NCI-H2171 (cell line): ENCODE data around the gene SMARCA2.
A peak's percentile ranks its signal among the peaks of the same experiment; 100 is the strongest.

Source experiments
- DNase-seq: peaks from one replicate; lab custom pipeline; 2025; lab: John Stamatoyannopoulos, UW

The SMARCA2 gene

DNA sequence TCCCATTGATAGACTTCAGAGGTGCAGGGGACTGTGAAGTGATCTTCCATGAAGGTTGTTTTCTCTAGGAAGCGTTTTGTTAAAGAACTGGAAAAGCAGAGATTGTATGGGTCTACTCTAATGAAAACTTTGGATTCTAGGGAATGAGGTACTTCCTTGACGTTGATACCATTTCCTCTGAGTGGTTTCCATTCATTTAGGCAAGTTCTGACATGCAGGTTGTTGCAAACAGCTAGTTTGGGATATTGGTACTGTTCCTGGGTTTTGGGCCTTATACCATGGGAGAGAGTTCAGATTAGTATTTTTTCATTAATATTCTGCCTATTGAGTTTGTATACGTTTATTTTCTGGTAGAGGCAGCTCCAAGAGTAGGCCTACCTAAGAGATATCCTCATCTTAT, 25.7 kb downstream of the SMARCA2 start:
- no peak for DNase-seq

DNA sequence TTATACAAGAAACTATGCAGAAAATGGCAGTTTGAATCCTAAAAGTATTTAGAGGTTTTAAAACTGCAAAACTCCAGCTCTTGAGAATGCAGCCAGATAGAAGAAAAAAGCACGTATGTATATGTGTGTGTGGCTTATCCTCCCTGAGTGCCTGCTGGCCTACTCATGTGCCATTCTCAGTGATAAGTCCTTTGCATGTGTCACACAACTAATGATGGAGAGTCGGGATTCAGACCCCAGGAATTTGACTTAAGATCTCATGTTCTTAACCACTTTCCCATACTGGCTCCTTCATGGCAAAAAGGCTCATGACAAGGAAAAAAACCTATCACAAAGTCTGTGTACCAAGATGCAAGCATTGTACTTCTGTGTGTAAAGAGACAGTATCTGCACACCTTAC, 26.6 kb downstream of the SMARCA2 start:
- no peak for DNase-seq

DNA sequence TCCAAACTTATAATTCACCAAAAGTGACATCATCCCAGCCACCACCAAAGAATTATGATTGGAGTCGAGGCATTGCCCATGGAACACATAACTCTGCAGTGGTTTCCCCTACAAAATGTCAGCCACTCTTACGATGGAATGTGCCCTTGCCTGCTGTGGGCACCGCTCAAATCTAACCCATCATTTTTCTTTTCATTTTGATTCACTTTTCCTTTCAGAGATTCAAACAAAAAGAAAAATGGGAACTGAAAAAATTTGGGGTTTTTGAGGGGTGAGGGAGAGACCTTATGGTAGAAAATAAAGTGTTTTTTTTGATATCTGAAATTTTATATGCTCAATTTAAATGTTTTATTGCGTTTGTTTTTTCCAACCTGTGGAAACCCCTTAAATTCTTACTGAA, 28.1 kb downstream of the SMARCA2 start:
- DNase-seq = no peak

DNA sequence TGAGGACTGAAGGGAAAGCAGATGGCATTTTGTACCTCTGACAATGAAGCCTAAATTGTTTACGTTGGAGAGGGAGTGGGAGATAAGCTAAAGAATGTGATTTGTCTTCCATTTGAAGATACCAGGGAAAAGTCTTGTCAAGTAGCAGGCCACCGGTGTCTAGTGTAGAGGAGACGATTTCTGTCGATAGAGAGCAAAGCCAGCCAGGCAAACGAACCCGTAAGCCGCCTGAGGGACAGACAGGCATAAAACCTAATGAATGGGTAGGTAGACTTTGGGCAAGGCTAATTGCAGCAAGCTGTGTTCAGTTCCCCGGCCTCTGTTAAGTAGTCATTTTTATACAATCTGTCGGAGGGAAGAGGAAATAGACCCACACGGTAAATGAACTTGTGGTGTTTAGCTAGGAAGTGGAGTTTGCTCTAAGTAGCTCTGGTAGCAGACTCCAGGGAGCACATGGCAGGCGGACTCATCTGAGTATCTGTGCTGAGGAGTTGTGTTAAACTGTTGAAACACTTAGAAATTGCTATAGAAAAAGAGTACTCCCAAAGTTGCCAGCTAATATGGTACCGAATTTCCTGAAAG, 28.8 kb downstream of the SMARCA2 start:
- DNase-seq = no peak

DNA sequence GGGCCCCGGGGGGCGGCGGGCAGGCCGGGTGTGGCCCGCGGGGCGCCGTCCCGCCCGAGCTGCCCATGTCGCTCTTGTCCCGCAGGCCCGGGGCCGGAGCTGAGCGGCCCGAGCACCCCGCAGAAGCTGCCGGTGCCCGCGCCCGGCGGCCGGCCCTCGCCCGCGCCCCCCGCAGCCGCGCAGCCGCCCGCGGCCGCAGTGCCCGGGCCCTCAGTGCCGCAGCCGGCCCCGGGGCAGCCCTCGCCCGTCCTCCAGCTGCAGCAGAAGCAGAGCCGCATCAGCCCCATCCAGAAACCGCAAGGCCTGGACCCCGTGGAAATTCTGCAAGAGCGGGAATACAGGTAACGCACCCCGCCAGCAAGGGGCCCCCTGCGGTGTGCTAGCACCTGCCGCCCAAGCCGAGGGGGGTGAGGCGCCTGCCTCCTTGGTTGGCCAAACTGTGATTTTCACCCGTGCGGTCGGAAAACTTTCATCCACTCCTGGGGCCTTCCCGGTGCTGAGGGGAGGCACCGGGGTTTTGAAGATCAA, 32.1 kb downstream of the SMARCA2 start:
- no peak for DNase-seq

DNA sequence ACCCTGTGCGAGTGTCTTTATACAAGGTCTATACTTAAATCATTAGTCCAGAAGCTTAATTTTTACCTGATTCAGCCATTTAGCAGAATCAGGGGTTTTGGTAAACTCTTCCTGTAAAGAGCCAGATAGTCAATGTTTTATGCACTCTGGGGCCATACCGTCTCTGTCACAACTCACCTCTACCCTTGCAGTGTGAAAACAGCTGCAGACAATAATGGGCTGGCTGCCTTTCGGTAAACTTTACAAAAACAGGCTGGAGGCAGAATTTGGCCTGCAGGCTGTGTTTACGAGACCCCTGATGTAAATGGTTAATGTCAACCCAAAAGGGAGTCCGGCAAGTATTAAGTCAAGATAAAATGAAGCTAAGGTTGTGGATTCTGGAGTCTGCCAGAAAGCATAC, 32.8 kb downstream of the SMARCA2 start:
- no peak for DNase-seq

DNA sequence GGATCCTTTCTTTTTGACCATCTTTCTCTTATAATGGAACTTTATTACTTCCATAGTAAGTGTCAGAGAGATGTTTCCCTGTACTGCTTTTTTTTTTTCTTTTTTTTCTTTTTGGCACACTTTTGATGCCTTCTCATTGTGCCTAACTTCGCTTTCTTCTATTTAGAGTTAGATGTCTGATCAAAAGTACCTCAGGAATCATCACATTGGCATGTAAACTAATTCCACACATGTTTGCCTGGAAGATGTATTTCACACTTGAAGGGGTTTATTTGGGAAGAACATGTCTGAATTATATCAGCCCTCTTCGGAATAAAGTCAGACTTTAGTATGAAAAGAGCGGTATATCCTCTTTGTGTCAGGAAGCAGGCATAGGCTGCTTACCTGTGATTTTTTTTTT, 35.1 kb downstream of the SMARCA2 start:
- no peak for DNase-seq

DNA sequence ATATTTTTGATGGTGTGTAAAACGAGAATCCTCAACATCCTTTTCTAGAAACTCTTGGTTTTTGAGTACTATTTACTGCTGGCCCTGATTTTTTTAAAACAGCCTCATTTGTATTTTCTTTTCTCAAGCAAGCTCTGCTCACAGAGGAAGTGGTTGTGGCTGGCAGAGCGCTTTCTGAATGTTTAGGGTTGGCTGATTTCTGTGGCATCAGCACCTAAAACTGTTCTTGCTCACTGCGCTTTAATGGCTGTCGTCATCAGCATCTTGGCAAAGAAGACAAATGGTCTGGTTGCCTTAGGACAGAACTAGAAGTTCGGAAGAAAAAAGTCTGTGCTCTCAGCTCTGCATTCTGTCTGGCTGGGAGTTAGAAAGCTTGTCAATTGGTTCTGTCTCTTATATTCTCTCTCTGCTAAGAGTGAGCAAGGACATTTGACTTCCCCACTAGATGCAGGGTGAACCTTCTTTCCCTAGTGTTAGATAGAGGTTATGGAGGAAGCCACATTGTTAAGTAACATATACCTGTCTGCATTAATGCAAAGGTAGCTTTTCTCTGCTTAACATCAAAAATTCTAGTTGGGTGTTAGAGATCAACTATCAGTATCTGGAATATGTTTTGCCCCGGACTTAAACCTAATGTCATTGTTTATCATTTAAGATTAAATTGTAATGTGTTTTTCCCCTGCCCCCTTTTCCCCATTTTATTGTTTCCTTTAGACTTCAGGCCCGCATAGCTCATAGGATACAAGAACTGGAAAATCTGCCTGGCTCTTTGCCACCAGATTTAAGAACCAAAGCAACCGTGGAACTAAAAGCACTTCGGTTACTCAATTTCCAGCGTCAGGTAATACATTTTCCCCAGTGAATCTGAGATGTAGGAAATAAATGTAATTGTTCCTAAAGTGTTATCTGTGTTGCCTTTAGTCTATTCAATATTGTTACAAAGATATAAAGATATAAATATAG, 39.0 kb downstream of the SMARCA2 start:
- no peak for DNase-seq

DNA sequence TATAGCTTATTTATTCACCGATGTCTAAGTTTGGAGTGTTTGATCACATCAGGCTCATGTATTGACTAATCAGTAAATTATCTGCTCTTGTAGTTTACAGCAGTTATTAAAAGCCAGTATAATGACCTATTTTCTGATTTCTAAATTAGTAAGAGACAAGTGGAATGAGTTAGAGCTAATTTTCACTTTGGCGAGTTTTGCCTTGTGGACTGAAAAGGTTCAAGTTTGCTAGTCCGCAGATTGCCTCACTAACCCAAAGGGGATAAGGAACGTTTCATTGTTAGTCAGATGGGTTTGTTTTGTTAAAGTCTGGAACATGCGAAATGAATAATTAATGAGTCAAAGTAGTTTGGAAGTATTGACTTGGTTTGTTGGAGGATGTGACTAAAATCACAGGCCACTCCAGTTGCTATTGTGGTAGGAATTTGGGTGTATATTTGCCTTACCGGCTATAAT, 40.1 kb downstream of the SMARCA2 start:
- DNase-seq = no peak

DNA sequence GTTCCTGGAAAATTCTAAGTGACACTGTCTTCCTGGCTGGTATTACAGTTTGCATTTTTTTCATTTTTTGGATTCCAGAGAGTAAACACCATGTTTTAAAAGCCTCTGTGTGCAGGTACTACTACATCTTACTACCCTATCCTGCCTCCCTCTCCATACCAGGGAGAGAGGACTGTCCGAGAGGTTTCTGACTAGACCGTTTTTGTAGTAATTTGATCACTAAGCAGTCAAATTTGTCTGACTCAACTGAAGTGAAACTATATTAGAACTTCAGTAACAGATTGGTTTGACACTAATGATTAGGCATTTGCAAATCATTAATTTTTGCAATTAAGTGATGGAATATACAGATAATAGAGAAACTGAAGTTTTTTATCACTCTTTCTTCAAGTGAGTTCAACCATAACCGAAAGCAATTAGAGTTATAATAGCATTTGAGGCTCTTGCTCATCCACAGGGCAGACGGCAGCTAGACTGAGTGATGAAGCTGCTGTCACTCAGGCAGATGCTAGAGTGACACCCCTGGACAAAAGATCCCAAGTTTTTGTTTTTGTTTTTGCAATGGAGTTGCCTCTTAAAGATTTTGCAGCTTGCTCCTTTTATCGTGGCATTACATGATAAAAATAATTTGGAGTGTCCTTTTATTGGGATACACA, 44.3 kb downstream of the SMARCA2 start:
- DNase-seq = no peak

DNA sequence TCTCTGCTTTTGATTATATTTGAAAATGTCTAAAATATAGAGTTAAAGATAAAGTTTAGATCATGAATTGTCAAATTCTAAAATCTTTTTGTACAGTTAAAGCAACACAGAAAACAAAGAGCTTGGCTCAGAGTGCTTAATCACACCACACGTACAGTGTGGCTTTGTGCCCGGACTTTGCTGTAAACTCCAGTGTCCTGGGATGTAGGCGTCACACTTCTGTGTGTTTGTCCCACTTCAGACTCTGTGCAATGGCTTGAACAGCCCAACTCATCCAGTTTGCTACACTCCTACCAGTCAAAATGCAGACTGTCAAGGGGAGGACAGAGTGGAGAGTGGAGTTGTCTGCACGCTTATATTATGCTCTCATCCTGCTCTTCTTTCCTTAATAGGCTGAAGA, 45.3 kb downstream of the SMARCA2 start:
- DNase-seq = no peak

DNA sequence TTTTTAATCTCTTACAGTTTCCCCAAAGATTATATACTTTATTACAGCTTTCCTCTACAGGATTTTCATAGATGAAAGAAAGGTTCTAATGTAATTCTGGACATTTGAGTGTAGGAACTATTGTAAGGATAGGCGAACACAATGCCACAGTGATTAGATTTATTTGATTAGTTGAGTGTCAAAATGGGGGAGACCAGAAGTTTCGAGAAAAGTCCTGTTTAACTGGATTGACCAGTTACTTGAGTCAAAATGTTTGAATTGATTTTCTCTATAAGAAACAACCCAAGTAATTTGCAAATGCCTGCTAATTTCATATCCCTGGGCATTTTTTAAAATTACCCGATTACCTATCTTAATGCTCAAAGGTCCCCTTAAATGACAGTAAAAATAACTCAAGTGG, 50.6 kb downstream of the SMARCA2 start:
- DNase-seq = no peak

DNA sequence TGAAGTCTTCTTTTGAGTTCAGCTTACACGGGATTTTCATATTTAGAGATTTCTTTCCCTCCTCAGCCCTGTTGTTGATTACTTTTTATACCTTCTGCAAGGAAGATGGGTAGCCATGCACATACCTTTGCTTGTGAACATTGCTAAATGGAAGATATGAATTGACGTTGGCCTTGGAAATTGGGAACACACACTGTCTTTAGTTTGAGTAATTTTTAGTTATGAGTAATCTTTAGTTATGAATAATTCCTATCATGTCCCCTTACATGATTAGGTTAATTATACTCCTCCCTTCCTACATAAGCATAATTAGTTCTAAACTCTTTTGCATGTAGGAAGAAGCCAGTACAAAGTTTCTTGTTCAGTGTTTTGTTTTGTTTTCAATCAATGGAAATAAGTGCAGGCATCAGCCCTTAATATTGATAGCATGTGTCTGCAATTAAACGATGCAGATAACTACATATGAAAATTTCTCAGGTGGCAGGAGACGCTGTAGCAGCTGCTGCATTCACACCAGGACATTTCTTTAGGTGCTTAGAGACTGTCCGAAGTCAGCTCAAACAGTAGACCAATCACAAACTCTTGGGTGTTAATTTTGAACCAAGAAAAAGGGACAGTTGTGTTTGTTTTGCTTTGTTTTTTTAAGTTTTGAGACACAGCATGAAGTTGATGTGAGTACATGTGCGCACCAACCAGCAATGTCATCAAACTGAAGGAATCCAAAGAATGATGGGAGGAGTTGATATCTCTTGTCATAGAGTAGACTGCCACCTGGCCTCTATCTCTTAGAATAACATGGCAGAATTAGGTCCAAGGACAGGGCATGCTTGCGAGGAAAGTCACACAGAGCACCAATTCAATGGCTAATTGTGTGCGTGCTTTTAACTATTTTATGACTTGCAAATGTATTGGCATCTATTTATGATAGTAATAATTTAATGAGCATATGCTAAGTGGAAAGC, 51.4 kb downstream of the SMARCA2 start:
- DNase-seq = no peak

DNA sequence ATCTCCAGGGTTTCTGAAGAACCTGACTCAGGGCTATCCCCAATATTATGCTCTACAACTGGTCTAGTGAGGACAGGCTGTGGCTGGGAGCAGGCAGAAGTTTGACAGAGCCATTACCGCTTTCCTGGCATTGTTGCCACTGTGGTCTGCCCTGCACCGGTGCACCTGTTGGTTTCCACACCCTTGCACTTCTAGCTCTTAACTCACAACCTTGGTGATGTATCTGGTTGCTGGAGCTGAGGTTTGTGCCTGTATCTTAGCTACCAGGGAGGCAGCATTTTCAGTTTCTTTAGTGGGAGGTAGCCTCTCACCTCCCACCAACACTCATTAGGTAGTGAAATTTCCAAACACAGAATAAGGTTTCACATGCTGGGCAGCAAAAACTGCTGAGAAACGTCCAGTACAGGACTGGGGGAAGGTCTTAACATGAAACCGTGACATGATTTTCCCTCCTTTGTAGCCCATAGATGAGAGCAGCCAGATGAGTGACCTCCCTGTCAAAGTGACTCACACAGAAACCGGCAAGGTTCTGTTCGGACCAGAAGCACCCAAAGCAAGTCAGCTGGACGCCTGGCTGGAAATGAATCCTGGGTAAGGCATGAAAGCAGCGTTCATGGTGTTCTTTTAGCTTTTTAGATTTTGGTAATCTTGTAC, 57.7 kb downstream of the SMARCA2 start:
- no peak for DNase-seq

DNA sequence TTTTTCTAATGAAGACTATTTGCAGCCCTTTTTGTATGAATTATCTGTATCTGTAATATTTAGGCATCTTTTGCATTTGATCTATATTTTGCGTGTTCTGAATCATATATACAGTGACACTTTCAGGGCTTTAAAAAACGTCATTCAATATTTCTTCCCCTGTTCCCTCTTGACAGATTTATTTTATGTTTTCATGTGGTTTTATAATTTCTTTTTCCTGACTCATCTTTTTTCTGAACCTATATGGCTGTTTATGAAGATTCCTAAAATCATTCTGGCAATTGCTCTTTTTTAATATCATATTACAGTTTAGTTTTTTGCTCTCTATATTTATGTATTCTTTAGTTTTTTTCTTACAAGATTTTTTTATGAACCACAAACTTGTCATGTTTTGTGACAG, 67.6 kb downstream of the SMARCA2 start:
- no peak for DNase-seq

DNA sequence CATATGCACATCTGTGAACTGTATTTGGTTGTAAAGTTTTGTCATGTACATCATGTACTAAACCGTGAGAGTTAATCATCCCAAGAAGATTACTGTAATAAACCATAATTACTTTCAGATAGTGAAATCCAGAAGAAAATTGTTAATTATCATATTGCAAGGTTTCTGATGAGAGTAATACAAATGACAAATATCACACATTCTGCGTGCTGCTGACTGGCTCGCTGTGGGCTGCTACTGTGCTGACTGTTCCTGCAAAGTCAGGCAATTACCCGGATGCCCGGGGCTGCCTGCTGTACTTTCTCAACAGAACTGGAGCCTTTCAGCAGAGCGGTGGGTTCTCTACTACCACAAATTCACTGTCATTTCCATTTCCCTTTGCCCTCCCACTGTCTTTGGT, 68.3 kb downstream of the SMARCA2 start:
- DNase-seq = no peak

DNA sequence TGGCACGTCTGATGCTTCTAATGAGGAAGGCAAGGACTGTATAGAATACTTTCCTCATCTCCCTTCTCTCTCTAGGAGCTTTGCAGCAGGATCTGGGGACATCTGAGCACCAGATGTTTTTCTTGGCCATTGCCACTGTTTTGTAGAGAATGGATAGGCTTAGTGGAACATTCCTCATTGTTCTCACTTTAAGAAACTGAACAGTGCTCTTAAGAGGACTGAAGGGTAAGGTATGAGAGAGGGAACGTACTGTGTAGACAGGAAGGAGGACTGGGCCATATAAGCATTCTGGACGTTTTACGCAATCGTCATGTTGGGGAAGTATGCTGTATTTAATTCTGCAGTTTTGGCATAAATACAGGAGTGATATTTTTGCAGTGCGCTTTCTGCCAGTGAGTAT, 70.6 kb downstream of the SMARCA2 start:
- DNase-seq = no peak

DNA sequence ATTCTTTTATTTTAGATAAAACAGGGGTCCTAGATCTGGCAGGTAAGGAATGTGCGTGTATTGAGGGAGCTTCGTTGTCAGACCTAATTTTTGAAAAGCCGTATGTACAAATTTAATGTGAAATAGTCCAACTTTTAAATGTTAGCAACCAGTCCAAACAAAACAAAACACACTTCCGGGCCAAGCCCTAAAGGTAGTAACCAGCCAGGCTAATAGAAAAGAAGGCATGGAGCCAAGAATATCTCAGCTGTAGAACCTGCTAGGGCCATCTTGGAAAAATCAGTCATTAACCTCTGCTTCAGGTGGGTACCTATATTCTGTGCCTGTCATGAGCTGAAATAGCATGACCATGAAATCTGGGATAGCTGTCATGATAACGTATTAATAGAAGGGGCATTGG, 71.0 kb downstream of the SMARCA2 start:
- no peak for DNase-seq

DNA sequence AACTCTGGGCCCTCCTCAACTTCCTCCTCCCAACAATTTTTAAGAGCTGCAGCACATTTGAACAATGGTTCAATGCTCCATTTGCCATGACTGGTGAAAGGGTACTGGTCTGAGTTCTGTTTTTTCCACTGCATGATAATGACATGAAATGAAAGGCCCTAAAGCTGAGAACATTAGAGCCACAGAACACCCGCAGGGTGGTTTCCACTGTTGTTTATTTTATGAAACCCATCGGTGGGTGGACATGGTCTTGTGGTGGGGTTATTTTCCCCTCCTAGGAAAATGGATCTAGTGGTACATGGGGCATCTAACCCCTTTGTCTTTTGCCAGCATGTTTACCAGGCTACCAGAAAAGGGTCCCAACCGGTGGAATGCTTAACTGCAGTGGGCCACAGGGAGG, 71.8 kb downstream of the SMARCA2 start:
- no peak for DNase-seq

DNA sequence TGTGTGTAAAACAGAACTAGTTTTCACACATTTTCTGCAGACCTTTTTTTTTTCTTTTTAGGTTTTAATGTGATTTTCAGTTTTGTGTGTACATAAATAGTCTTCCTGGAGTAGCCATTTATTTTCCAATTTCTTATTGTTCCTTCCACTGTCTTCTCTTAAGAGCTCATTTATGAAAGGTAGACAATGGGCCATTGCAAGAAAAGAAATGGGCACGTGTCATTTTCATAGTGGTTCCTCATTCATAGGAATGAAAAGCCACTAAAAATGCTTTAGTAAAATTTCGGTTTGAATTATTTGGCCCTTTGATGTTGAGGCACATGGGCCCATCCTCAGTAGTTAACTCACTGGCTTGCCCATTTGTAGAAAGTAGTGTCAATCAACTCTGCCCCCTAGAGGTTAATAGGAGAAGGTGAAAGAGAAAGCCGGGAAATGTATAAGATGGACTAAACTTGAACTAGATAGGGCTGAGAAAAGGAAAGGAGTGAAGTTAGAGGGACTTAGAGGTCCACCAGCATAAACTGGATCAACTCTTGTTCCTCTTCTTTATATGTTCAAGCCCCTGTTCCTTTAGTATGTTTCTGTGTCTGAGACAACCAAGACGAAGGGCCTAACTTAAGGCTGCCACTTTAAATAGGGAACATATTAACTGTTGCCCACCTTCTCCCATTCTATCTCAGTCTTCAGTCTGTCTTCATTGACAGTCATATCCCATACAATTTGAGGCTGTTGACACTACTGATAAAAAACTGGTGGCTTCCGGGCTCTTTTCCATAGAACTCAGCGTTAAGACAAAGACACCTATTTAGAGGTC, 72.6 kb downstream of the SMARCA2 start:
- DNase-seq = peak; percentile 19
